Cardiac muscle cell (in vitro differentiated cells and primary cell): ENCODE results near the gene NKX1-2. TPM values are rescaled to one million over a fixed set of nuclear protein-coding genes. Genes with fewer than 3 reads are reported as not detected.

ENCODE experiments used
- DNase-seq, 2 donors: peaks; one replicate each; pipeline versions ENCODE4 v3.0.0 to v3.0.0-alpha.2; 2010 to 2017; ENCODE audit warnings: low read depth in 1 of 2, low spot score in 1 of 2
- H3K27ac ChIP-seq: fragments of 200-600 bp; sonication (generic); 2 replicates; pipeline ENCODE4 v1.5.1; 2016
- H3K27me3 ChIP-seq: fragments of 200-600 bp; sonication (generic); 2 replicates; pipeline ENCODE4 v1.6.0; 2016; ENCODE audit warnings: control low read depth
- H3K36me3 ChIP-seq: fragments of 200-600 bp; sonication (generic); 2 replicates; pipeline ENCODE4 v1.5.1; 2016; ENCODE audit warnings: control low read depth
- H3K4me1 ChIP-seq: fragments of 200-600 bp; sonication (generic); 2 replicates; pipeline ENCODE4 v1.8.1; 2017; ENCODE audit warnings: low read depth, mild to moderate bottlenecking, mixed run types
- H3K4me3 ChIP-seq: fragments of 200-600 bp; sonication (generic); 2 replicates; pipeline ENCODE4 v1.5.1; 2016; ENCODE audit warnings: mild to moderate bottlenecking
- H3K9me3 ChIP-seq: fragments of 200-600 bp; sonication (generic); 2 replicates; pipeline ENCODE4 v1.5.1; 2017; ENCODE audit warnings: low read depth, mild to moderate bottlenecking, control low read depth
- CTCF ChIP-seq: IDR thresholded peaks from 2 replicates; pipeline ENCODE4 v1.5.1; 2012; ENCODE audit warnings: low read depth, mild to moderate bottlenecking, low read length
- polyA plus RNA-seq: library from polyadenylated mRNA; unstranded; fragments of >200 nt; fragmentation: Nextera tagmentation; extraction: Ambion mirVana; gene quantifications from 2 replicates; pipeline ENCODE4 v1.2.1, GENCODE V29; 2016
- total RNA-seq: library from RNA; depleted of rRNA; stranded (reverse); fragments of >200 nt; gene quantifications from 2 replicates; pipeline ENCODE4 v1.2.3, GENCODE V29; 2016

The NKX1-2 gene
- total and polyA plus RNA-seq, 2 experiments from 2014 or later = 0.33 TPM; not detected in 1

- Histone ChIP-seq H3K27ac (no peak overlapping the region), H3K27me3 (no peaks in the 10 kb centered on the region), H3K9me3 (no peaks in the 10 kb centered on the region), H3K36me3 (no peaks in the 10 kb centered on the region), H3K4me3 (no peak overlapping the region), H3K4me1 (no peaks in the 10 kb centered on the region)
- TF ChIP-seq CTCF = no peak
- no peak for DNase-seq
Observed at GRCh38 chr10:124476043-124476725, 26.3 kb upstream of the NKX1-2 start.

GRCh38 chr10:124474514-124475070 lies 24.8 kb upstream of the NKX1-2 start:
- TF ChIP-seq CTCF = no peak
- DNase-seq = no peak
- Histone ChIP-seq H3K27ac (no peak overlapping the region), H3K36me3 (no peaks in the 10 kb centered on the region), H3K27me3 (no peaks in the 10 kb centered on the region), H3K4me1 (no peaks in the 10 kb centered on the region), H3K9me3 (no peaks in the 10 kb centered on the region), H3K4me3 (no peak overlapping the region)

GRCh38 chr10:124473070-124473469 lies 23.2 kb upstream of the NKX1-2 start:
- H3K27me3 ChIP-seq = no peaks in the 10 kb centered on the region
- H3K27ac ChIP-seq = no peak overlapping the region
- DNase-seq = no peak
- no peaks in the 10 kb centered on the region for H3K4me1 ChIP-seq
- no peaks in the 10 kb centered on the region for H3K9me3 ChIP-seq
- no peaks in the 10 kb centered on the region for H3K36me3 ChIP-seq
- no peak for TF ChIP-seq CTCF
- H3K4me3 ChIP-seq = no peak overlapping the region

GRCh38 chr10:124472071-124472470 lies 22.2 kb upstream of the NKX1-2 start:
- H3K4me1 ChIP-seq = no peaks in the 10 kb centered on the region
- no peak for DNase-seq
- H3K27me3 ChIP-seq = no peaks in the 10 kb centered on the region
- H3K36me3 ChIP-seq = no peaks in the 10 kb centered on the region
- no peaks in the 10 kb centered on the region for H3K9me3 ChIP-seq
- no peak for TF ChIP-seq CTCF
- H3K4me3 ChIP-seq = no peak overlapping the region
- H3K27ac ChIP-seq = no peak overlapping the region

DNA sequence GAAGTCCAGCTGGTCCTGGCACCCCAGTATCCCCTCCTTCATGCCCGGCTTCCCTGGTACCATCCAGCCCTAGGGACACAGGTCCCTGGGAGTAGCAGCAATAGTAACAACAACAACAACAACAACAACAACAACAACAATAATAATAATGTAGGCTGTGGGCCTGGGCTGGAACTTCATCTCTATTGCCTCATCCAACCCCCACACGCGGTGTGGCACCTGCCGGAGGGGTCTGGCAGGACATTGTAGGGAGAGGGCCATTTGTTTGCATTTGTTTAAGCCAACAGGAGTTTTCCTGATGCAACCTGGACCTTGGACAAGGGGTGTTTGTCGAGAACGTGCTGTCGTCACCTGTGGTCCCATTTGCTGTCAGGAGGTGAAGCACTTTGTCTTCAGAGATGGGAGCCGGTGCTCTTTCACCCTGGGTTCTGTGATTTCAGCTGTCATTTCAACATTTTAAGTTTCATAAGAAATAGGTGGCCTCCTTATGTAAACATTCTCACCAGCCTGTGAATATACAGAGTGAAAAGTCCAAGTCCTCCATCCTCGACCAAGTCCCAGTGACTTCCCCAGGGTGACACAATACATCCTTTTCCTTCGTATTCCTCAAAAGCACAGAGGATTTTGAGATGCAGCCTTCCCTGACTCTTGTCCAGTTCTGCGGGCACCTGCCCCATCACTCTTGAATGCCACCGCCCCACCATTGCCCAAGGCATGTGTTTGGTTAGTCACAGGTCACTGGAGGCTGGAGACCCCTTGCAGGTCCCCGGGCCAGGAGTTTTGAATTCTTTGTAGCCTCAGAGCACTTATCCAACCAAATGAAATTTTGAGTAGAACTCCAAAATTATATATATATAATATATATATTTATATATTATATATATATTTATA lies 21.0 kb upstream of the NKX1-2 start:
- no peak overlapping the region for H3K4me3 ChIP-seq
- H3K4me1 ChIP-seq = peaks cover 5% of the 10 kb centered on the region
- no peaks in the 10 kb centered on the region for H3K36me3 ChIP-seq
- no peak overlapping the region for H3K27ac ChIP-seq
- no peak for TF ChIP-seq CTCF
- no peaks in the 10 kb centered on the region for H3K27me3 ChIP-seq
- H3K9me3 ChIP-seq = no peaks in the 10 kb centered on the region
- no peak for DNase-seq
